Activated T-cell treated with anti-CD3 and anti-CD28 coated beads, Interleukin-2, amount 50 U/mL, for 4 hours (primary cell): ENCODE results near the gene IGFBPL1. TPM values are rescaled to one million over a fixed set of nuclear protein-coding genes. Genes with fewer than 3 reads are reported as not detected.

ENCODE experiments used
- total RNA-seq, 3 donors: library from RNA; stranded (reverse); gene quantifications; one replicate each; pipeline ENCODE4 v1.2.1, GENCODE V29; 2021

The IGFBPL1 gene
- total RNA-seq, 3 donors from 2014 or later = 0.24 TPM; not detected in 2

Other genes starting within 250 kb of the IGFBPL1 start
- 10 to 100 TPM; 15.7 to 26.9 (median 22.0) TPM for gene ALDH1B1, start 31.8 kb downstream of the IGFBPL1 start, total RNA-seq
- 1 to 10 TPM; 2.1 to 5.4 (median 5.3) TPM for gene ANKRD18A, start 196.1 kb upstream of the IGFBPL1 start, total RNA-seq